Smooth muscle cell (in vitro differentiated cells): ENCODE measurements around the gene UBE4B. TPM values are rescaled to one million over a fixed set of nuclear protein-coding genes. Genes with fewer than 3 reads are reported as not detected.

Experiments used
- DNase-seq: peaks from one replicate; lab custom pipeline; 2025; ENCODE audit not compliant: unreplicated experiment; lab: John Stamatoyannopoulos, UW
- H2AFZ ChIP-seq: fragments of 200-600 bp; sonication (generic); 2 replicates; pipeline ENCODE4 v1.6.0; 2016; ENCODE audit warnings: antibody characterized with exemption, low read depth, mild to moderate bottlenecking
- H3F3A ChIP-seq: fragments of 200-600 bp; sonication (generic); 2 replicates; pipeline ENCODE4 v1.6.0; 2017; ENCODE audit warnings: antibody characterized with exemption, low read depth
- H3K27ac ChIP-seq: fragments of 200-600 bp; sonication (generic); 2 replicates; pipeline ENCODE4 v1.5.1; 2016; ENCODE audit warnings: low read depth, mild to moderate bottlenecking
- H3K27me3 ChIP-seq: fragments of 200-600 bp; sonication (generic); 2 replicates; pipeline ENCODE4 v1.6.1; 2016; ENCODE audit warnings: low read depth, mild to moderate bottlenecking
- H3K36me3 ChIP-seq: fragments of 200-600 bp; sonication (generic); 2 replicates; pipeline ENCODE4 v1.5.1; 2016; ENCODE audit warnings: low read depth
- H3K4me1 ChIP-seq: fragments of 200-600 bp; sonication (generic); 2 replicates; pipeline ENCODE4 v1.5.1; 2016; ENCODE audit warnings: low read depth
- H3K4me2 ChIP-seq: fragments of 200-600 bp; sonication (generic); 2 replicates; pipeline ENCODE4 v1.6.0; 2016; ENCODE audit warnings: mild to moderate bottlenecking
- H3K4me3 ChIP-seq: fragments of 200-600 bp; sonication (generic); 2 replicates; pipeline ENCODE4 v1.5.1; 2016; ENCODE audit warnings: mild to moderate bottlenecking
- H3K79me2 ChIP-seq: fragments of 200-600 bp; sonication (generic); 2 replicates; pipeline ENCODE4 v1.6.0; 2016; ENCODE audit warnings: low read depth, mild to moderate bottlenecking
- H3K9ac ChIP-seq: fragments of 200-600 bp; sonication (generic); 2 replicates; pipeline ENCODE4 v1.6.0; 2016; ENCODE audit warnings: low read depth
- H3K9me3 ChIP-seq: fragments of 200-600 bp; sonication (generic); replicated peaks from 2 replicates; pipeline ENCODE4 v1.5.1; 2016; ENCODE audit warnings: low read depth
- H4K20me1 ChIP-seq: fragments of 200-600 bp; sonication (generic); 2 replicates; pipeline ENCODE4 v1.6.0; 2016; ENCODE audit warnings: low read depth
- CTCF ChIP-seq: fragments of 200-600 bp; sonication (generic); IDR thresholded peaks from 2 replicates; pipeline ENCODE4 v1.5.1; 2017; ENCODE audit warnings: borderline replicate concordance, mild to moderate bottlenecking, antibody characterized with exemption; ENCODE audit not compliant: insufficient read depth, poor library complexity, severe bottlenecking
- WGBS: methylation state at CpG from one replicate; pipeline ENCODE4 v1.1.7; 2016; ENCODE audit warnings: low lambda C conversion rate; 5-methylcytosine and 5-hydroxymethylcytosine counted together
- polyA plus RNA-seq: library from polyadenylated mRNA; unstranded; fragments of >200 nt; fragmentation: Nextera tagmentation; extraction: Ambion mirVana; gene quantifications from 2 replicates; pipeline ENCODE4 v1.2.1, GENCODE V29; 2016
- total RNA-seq: library from RNA; depleted of rRNA; stranded (reverse); fragments of >200 nt; gene quantifications from 2 replicates; pipeline ENCODE4 v1.2.3, GENCODE V29; 2014

Gene UBE4B
- total and polyA plus RNA-seq, 2 experiments from 2014 or later: 20.9 to 54.7 TPM

- no peaks in the 10 kb centered on the region for H3K36me3 ChIP-seq
- H3K4me2 ChIP-seq: no peak overlapping the region
- no peaks in the 10 kb centered on the region for H3F3A ChIP-seq
- H2AFZ ChIP-seq: no peak overlapping the region
- no peaks in the 10 kb centered on the region for H3K4me1 ChIP-seq
- H3K4me3 ChIP-seq: no peak overlapping the region
- peaks cover 18% of the 10 kb centered on the region for H3K27me3 ChIP-seq
- H3K9ac ChIP-seq: no peak overlapping the region
- no peaks in the 10 kb centered on the region for H3K79me2 ChIP-seq
- 87% methylated on average over 2 of the region's 2 CpGs for WGBS
- TF ChIP-seq CTCF: no peak
- DNase-seq: no peak
- H4K20me1 ChIP-seq: no peaks in the 10 kb centered on the region
- no peak overlapping the region for H3K27ac ChIP-seq
- no peaks in the 10 kb centered on the region for H3K9me3 ChIP-seq
Measured at GRCh38 chr1:9990944-9991343, 41.8 kb upstream of the UBE4B start.

GRCh38 chr1:9992910-9993309 is 39.8 kb upstream of the UBE4B start:
- Histone ChIP-seq H3K4me1 (peaks cover 4% of the 10 kb centered on the region), H3K79me2 (no peaks in the 10 kb centered on the region), H3K27me3 (peaks cover 38% of the 10 kb centered on the region), H3K9me3 (no peaks in the 10 kb centered on the region), H4K20me1 (no peaks in the 10 kb centered on the region), H3F3A (no peaks in the 10 kb centered on the region), H2AFZ (no peak overlapping the region), H3K4me2 (no peak overlapping the region), H3K4me3 (no peak overlapping the region), H3K36me3 (no peaks in the 10 kb centered on the region), H3K9ac (no peak overlapping the region), H3K27ac (no peak overlapping the region)
- 95% methylated on average over 5 of the region's 5 CpGs for WGBS
- TF ChIP-seq CTCF: no peak
- DNase-seq: no peak

GRCh38 chr1:9993561-9994075 is 39.1 kb upstream of the UBE4B start:
- Histone ChIP-seq H3K4me1 (peaks cover 4% of the 10 kb centered on the region), H3K4me2 (no peak overlapping the region), H3K9ac (no peak overlapping the region), H2AFZ (no peak overlapping the region), H3F3A (no peaks in the 10 kb centered on the region), H3K9me3 (no peaks in the 10 kb centered on the region), H3K36me3 (no peaks in the 10 kb centered on the region), H3K27me3 (peaks cover 45% of the 10 kb centered on the region), H3K4me3 (no peak overlapping the region), H4K20me1 (no peaks in the 10 kb centered on the region), H3K79me2 (no peaks in the 10 kb centered on the region), H3K27ac (no peak overlapping the region)
- DNase-seq: no peak
- no peak for TF ChIP-seq CTCF
- WGBS: 83% methylated on average over 7 of the region's 7 CpGs
